GM12801 (cell line): Measurements from ENCODE around the gene H1-8.

Experiments
- CTCF ChIP-seq: IDR thresholded peaks from one replicate; pipeline ENCODE4 v1.5.1; 2011; ENCODE audit warnings: control low read depth; ENCODE audit not compliant: insufficient read length; ENCODE audit errors: extremely low read depth

The H1-8 gene

GRCh38 chr3:129521611-129522010, 21.4 kb upstream of the H1-8 start:
- TF ChIP-seq CTCF = no peak

- TF ChIP-seq CTCF = no peak
Measured at GRCh38 chr3:129522953-129523352, 20.0 kb upstream of the H1-8 start.

- TF ChIP-seq CTCF = no peak
Measured at GRCh38 chr3:129524081-129524480, 18.9 kb upstream of the H1-8 start.

GRCh38 chr3:129525341-129525968, 17.5 kb upstream of the H1-8 start:
- no peak for TF ChIP-seq CTCF

GRCh38 chr3:129526121-129526900, 16.7 kb upstream of the H1-8 start:
- TF ChIP-seq CTCF = no peak

- TF ChIP-seq CTCF = no peak
Measured at GRCh38 chr3:129527262-129527661, 15.7 kb upstream of the H1-8 start.

- no peak for TF ChIP-seq CTCF
Measured at GRCh38 chr3:129528589-129529100, 14.3 kb upstream of the H1-8 start, which contains the start of gene RHO. Gene RHO (plus strand): TSS chr3:129528639. CDS start chr3:129528734, 95 bp downstream.
